H9 (cell line): ENCODE measurements around the gene DPCD. TPM values are rescaled to one million over a fixed set of nuclear protein-coding genes. Genes with fewer than 3 reads are reported as not detected.
A peak's percentile ranks its signal among the peaks of the same experiment; 100 is the strongest.
"Not testable (repeated sequence)": the region's sequence is repeated elsewhere in the genome, so short reads cannot be mapped to it uniquely, and the experiment has no call there.

ENCODE experiments used
- DNase-seq: peaks from one replicate; pipeline ENCODE4 v3.0.0-alpha.2; 2017
- H2AFZ ChIP-seq: one replicate; pipeline ENCODE4 v1.6.1; 2013; ENCODE audit warnings: mild to moderate bottlenecking, low read length, control low read depth, moderate library complexity
- H2AK5ac ChIP-seq: 2 replicates; pipeline ENCODE4 v1.6.1; 2013; ENCODE audit warnings: low read length, control low read depth, mixed read lengths; ENCODE audit not compliant: insufficient read length
- H2BK120ac ChIP-seq: one replicate; pipeline ENCODE4 v1.6.1; 2013; ENCODE audit warnings: low read depth, mild to moderate bottlenecking, low read length, control low read depth, inconsistent platforms; ENCODE audit not compliant: poor library complexity, severe bottlenecking
- H2BK12ac ChIP-seq: 2 replicates; pipeline ENCODE4 v1.6.1; 2013; ENCODE audit warnings: low read length, control low read depth, mixed read lengths, low read depth; ENCODE audit not compliant: insufficient read length
- H2BK15ac ChIP-seq: 2 replicates; pipeline ENCODE4 v1.6.1; 2013; ENCODE audit warnings: low read depth, low read length, control low read depth
- H2BK20ac ChIP-seq: one replicate; pipeline ENCODE4 v1.6.1; 2013; ENCODE audit warnings: low read depth, mild to moderate bottlenecking, low read length, control low read depth, inconsistent platforms; ENCODE audit not compliant: poor library complexity, severe bottlenecking
- H2BK5ac ChIP-seq: 2 replicates; pipeline ENCODE4 v1.6.1; 2013; ENCODE audit warnings: low read length, control low read depth, mixed read lengths; ENCODE audit not compliant: insufficient read length
- H3K14ac ChIP-seq: 2 replicates; pipeline ENCODE4 v1.6.1; 2013; ENCODE audit warnings: low read length, control low read depth; ENCODE audit not compliant: insufficient read depth
- H3K18ac ChIP-seq: 2 replicates; pipeline ENCODE4 v1.6.1; 2013; ENCODE audit warnings: low read depth, mild to moderate bottlenecking, mixed read lengths, low read length, control low read depth; ENCODE audit not compliant: insufficient read length
- H3K23ac ChIP-seq: 2 replicates; pipeline ENCODE4 v1.6.1; 2013; ENCODE audit warnings: low read length, control low read depth, mixed read lengths, low read depth; ENCODE audit not compliant: insufficient read length
- H3K23me2 ChIP-seq: 2 replicates; pipeline ENCODE4 v1.6.1; 2013; ENCODE audit warnings: low read depth, mild to moderate bottlenecking, mixed read lengths, low read length, control low read depth; ENCODE audit not compliant: insufficient read length, poor library complexity, severe bottlenecking
- H3K27ac ChIP-seq: 2 replicates; pipeline ENCODE4 v1.5.1; 2013; ENCODE audit warnings: low read length, control low read depth, mixed read lengths, low read depth; ENCODE audit not compliant: insufficient read length
- H3K27me3 ChIP-seq: 2 replicates; pipeline ENCODE4 v1.6.1; 2013; ENCODE audit warnings: low read length, control low read depth, inconsistent platforms; ENCODE audit not compliant: insufficient read depth
- H3K4ac ChIP-seq: 2 replicates; pipeline ENCODE4 v1.6.1; 2013; ENCODE audit warnings: low read depth, mild to moderate bottlenecking, control low read depth, inconsistent platforms, low read length, moderate library complexity
- H3K4me1 ChIP-seq: 2 replicates; pipeline ENCODE4 v1.6.1; 2013; ENCODE audit warnings: low read length, control low read depth, inconsistent platforms; ENCODE audit not compliant: insufficient read depth
- H3K4me2 ChIP-seq: 2 replicates; pipeline ENCODE4 v1.6.1; 2013; ENCODE audit warnings: low read length, control low read depth, mixed read lengths; ENCODE audit not compliant: insufficient read length, insufficient read depth
- H3K56ac ChIP-seq: 2 replicates; pipeline ENCODE4 v1.6.1; 2013; ENCODE audit warnings: low read depth, mild to moderate bottlenecking, mixed read lengths, low read length, control low read depth; ENCODE audit not compliant: insufficient read length
- H3K79me1 ChIP-seq: 2 replicates; pipeline ENCODE4 v1.6.1; 2013; ENCODE audit warnings: low read depth, mild to moderate bottlenecking, moderate library complexity, low read length, control low read depth, inconsistent platforms; ENCODE audit not compliant: insufficient read depth, poor library complexity, severe bottlenecking
- H3K79me2 ChIP-seq: 2 replicates; pipeline ENCODE4 v1.6.1; 2013; ENCODE audit warnings: low read length, control low read depth, inconsistent platforms; ENCODE audit not compliant: insufficient read depth
- H3K9ac ChIP-seq: 2 replicates; pipeline ENCODE4 v1.6.1; 2013; ENCODE audit warnings: low read length, control low read depth, mixed read lengths; ENCODE audit not compliant: insufficient read length; ENCODE audit errors: extremely low read depth
- H3K9me3 ChIP-seq: one replicate; pipeline ENCODE4 v1.6.1; 2013; ENCODE audit warnings: low read depth, low read length, inconsistent platforms; ENCODE audit not compliant: control insufficient read depth
- H3T11ph ChIP-seq: one replicate; pipeline ENCODE4 v1.6.1; 2013; ENCODE audit warnings: mild to moderate bottlenecking, low read length, control low read depth, inconsistent platforms
- H4K20me1 ChIP-seq: one replicate; pipeline ENCODE4 v1.6.1; 2013; ENCODE audit not compliant: control insufficient read depth, insufficient read length, insufficient read depth
- H4K5ac ChIP-seq: 2 replicates; pipeline ENCODE4 v1.6.1; 2013; ENCODE audit warnings: low read depth, mild to moderate bottlenecking, mixed read lengths, low read length, control low read depth; ENCODE audit not compliant: insufficient read length
- H4K8ac ChIP-seq: replicated peaks from 2 replicates; pipeline ENCODE4 v1.6.1; 2013; ENCODE audit warnings: low read length, control low read depth, mixed read lengths, low read depth; ENCODE audit not compliant: insufficient read length
- H4K91ac ChIP-seq: 2 replicates; pipeline ENCODE4 v1.6.1; 2013; ENCODE audit warnings: low read depth, mild to moderate bottlenecking, moderate library complexity, mixed read lengths, low read length, control low read depth; ENCODE audit not compliant: insufficient read length
- H3K27ac Mint-ChIP-seq, 3 experiments: 2 replicates in 2 of 3; 3 replicates in 1 of 3; pipeline ENCODE4 v1.8.0; 2020 to 2021; ENCODE audit warnings: mixed read lengths in 3 of 3, mild to moderate bottlenecking in 1 of 3, moderate library complexity in 1 of 3
- H3K27me3 Mint-ChIP-seq: 2 replicates; pipeline ENCODE4 v1.8.0; 2021; ENCODE audit warnings: low read depth, mild to moderate bottlenecking, moderate library complexity, mixed read lengths
- H3K36me3 Mint-ChIP-seq, 3 experiments: 2 replicates in 2 of 3; 3 replicates in 1 of 3; pipeline ENCODE4 v1.8.0; 2020 to 2021; ENCODE audit warnings: low read depth in 3 of 3, mixed read lengths in 3 of 3; ENCODE audit not compliant: insufficient read depth in 1 of 3
- H3K4me1 Mint-ChIP-seq, 2 experiments: 2 replicates each; pipeline ENCODE4 v1.8.0; 2020; ENCODE audit warnings: mixed read lengths in 2 of 2
- H3K4me3 Mint-ChIP-seq, 2 experiments: 2 replicates in 1 of 2; 3 replicates in 1 of 2; pipeline ENCODE4 v1.8.0; 2020 to 2021; ENCODE audit warnings: mild to moderate bottlenecking in 2 of 2, mixed read lengths in 2 of 2, moderate library complexity in 1 of 2
- H3K9me3 Mint-ChIP-seq, 2 experiments: 2 replicates in 1 of 2; 3 replicates in 1 of 2; pipeline ENCODE4 v1.8.0; 2020; ENCODE audit warnings: mild to moderate bottlenecking in 2 of 2, mixed read lengths in 2 of 2, moderate library complexity in 1 of 2
- WGBS: extraction: QIAGEN DNeasy Blood & Tissue Kit; methylation state at CpG from one replicate; pipeline ENCODE4 v1.1.7; 2013; ENCODE audit warnings: missing lambda C conversion rate, low lambda C conversion rate, mixed read lengths; ENCODE audit not compliant: insufficient read length; ENCODE audit errors: extremely low coverage; 5-methylcytosine and 5-hydroxymethylcytosine counted together
- total RNA-seq: library from RNA; stranded (reverse); gene quantifications from 2 replicates; pipeline ENCODE4 v1.2.1, GENCODE V29; 2021
- TF ChIP-seq, protein P1 (sequence below): fragments of 200-600 bp; sonication (generic); conservative IDR thresholded peaks from 3 replicates; pipeline ENCODE4 v1.8.0; 2021; ENCODE audit warnings: antibody characterized with exemption, mild to moderate bottlenecking

The DPCD gene
- total RNA-seq, 1 experiment from 2014 or later = 21.8 TPM

DNA sequence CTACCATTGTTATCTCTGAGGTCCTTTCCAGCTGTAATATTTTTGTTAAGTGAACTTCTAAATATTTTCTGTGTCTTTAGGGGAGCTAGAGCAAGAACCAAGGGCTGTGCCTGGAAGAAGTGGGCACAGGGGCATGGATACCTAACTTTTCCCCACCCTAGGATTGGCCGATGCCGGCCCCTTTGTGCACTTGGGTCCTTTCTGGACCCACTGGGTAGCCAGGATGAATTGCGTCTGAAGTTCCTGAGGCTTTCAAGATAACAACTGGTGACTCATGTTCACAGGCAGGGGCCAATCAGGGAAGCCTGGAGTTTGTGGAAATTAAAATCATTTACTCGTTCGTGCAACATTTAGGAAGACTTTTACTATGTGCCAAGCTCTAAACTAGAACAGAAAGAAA, 758 bp downstream of the DPCD start:
- no peak overlapping the region for H3K18ac ChIP-seq
- no peak overlapping the region for H2BK120ac ChIP-seq
- no peak overlapping the region for H2AK5ac ChIP-seq
- TF ChIP-seq, protein P1, sequence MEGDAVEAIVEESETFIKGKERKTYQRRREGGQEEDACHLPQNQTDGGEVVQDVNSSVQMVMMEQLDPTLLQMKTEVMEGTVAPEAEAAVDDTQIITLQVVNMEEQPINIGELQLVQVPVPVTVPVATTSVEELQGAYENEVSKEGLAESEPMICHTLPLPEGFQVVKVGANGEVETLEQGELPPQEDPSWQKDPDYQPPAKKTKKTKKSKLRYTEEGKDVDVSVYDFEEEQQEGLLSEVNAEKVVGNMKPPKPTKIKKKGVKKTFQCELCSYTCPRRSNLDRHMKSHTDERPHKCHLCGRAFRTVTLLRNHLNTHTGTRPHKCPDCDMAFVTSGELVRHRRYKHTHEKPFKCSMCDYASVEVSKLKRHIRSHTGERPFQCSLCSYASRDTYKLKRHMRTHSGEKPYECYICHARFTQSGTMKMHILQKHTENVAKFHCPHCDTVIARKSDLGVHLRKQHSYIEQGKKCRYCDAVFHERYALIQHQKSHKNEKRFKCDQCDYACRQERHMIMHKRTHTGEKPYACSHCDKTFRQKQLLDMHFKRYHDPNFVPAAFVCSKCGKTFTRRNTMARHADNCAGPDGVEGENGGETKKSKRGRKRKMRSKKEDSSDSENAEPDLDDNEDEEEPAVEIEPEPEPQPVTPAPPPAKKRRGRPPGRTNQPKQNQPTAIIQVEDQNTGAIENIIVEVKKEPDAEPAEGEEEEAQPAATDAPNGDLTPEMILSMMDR = no peak
- H3K27ac ChIP-seq = no peak overlapping the region
- no peak overlapping the region for H4K5ac ChIP-seq
- no peak overlapping the region for H4K91ac ChIP-seq
- H2AFZ ChIP-seq = no peak overlapping the region
- Mint-ChIP-seq H3K36me3 (peaks cover 11 to 25% (median 15%) of the 10 kb centered on the region in 3 experiments), H3K27ac (no peak overlapping the region), H3K9me3 (no peaks in the 10 kb centered on the region), H3K27me3 (no peaks in the 10 kb centered on the region), H3K4me3 (peak overlapping the region; percentile 93 to 95), H3K4me1 (peaks cover 18 to 19% of the 10 kb centered on the region in 2 experiments)
- H3K23ac ChIP-seq = no peak overlapping the region
- no peaks in the 10 kb centered on the region for H4K20me1 ChIP-seq
- H2BK15ac ChIP-seq = no peak overlapping the region
- no peaks in the 10 kb centered on the region for H3K27me3 ChIP-seq
- H3K56ac ChIP-seq = no peak overlapping the region
- H3K4me1 ChIP-seq = peaks cover 5% of the 10 kb centered on the region
- no peaks in the 10 kb centered on the region; the same call in 1 of the 2 replicates for H3K79me2 ChIP-seq
- no peaks in the 10 kb centered on the region for H3K9me3 ChIP-seq
- no peaks in the 10 kb centered on the region for H3K79me1 ChIP-seq
- H2BK20ac ChIP-seq = no peak overlapping the region
- no peak overlapping the region for H3K9ac ChIP-seq
- H3T11ph ChIP-seq = no peak overlapping the region
- H2BK5ac ChIP-seq = no peak overlapping the region
- no peak overlapping the region for H4K8ac ChIP-seq
- H3K4me2 ChIP-seq = peak overlapping the region; percentile 98
- no CpG with 5 or more reads among the region's 5 CpGs for WGBS
- peaks cover 12% of the 10 kb centered on the region for H3K23me2 ChIP-seq
- H3K4ac ChIP-seq = no peak overlapping the region
- no peak overlapping the region for H3K14ac ChIP-seq
- DNase-seq = no peak
- H2BK12ac ChIP-seq = no peak overlapping the region

DNA sequence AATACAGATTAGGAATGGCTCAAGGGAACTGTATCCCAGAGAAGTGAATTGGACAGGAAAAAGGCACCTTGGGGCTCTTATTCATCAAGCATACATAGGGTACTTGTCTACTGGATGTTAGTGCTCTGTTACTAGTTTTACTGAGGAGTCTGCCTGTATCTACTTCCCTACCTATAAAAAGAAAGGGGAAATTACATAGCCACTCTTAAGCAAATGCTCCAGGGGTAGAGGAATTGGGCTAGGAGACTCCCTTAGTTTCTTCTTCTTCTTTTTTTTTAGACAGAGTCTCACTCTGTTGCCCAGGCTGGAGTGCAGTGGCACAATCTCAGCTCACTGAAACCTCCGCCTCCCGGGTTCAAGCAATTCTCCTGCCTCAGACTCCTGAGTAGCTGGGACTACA, 5.2 kb downstream of the DPCD start:
- H3K18ac ChIP-seq, H3K4me1 ChIP-seq, H2BK20ac ChIP-seq, H4K20me1 ChIP-seq, H3K56ac ChIP-seq, H3K79me1 ChIP-seq, H2BK120ac ChIP-seq, H3K4ac ChIP-seq, H2BK15ac ChIP-seq, H3K36me3 Mint-ChIP-seq, H3K27ac ChIP-seq, H3T11ph ChIP-seq, H3K23me2 ChIP-seq, H4K5ac ChIP-seq, H3K27ac Mint-ChIP-seq, H3K27me3 ChIP-seq, H3K4me2 ChIP-seq, H3K14ac ChIP-seq, H2BK12ac ChIP-seq, H3K27me3 Mint-ChIP-seq, H2AK5ac ChIP-seq, DNase-seq, H2AFZ ChIP-seq, H4K8ac ChIP-seq, H4K91ac ChIP-seq, H3K9me3 ChIP-seq, H3K79me2 ChIP-seq, H3K9ac ChIP-seq, H3K9me3 Mint-ChIP-seq, H2BK5ac ChIP-seq, H3K4me3 Mint-ChIP-seq, H3K23ac ChIP-seq: not testable (repeated sequence)
- H3K4me1 Mint-ChIP-seq = peaks cover 19 to 30% of the 10 kb centered on the region in 2 experiments
- no CpG with 5 or more reads among the region's 2 CpGs for WGBS
